AG04450 (cell line): ENCODE measurements around the gene VAV1. TPM values are rescaled to one million over a fixed set of nuclear protein-coding genes. Genes with fewer than 3 reads are reported as not detected.

ENCODE experiments used
- CTCF ChIA-PET: fragments of 300-600, 350-600 bp; formaldehyde crosslinking; extraction: SDS; loops from one replicate; lab custom pipeline; 2022; ENCODE audit warnings: antibody characterized with exemption, inconsistent platforms; lab: Charles Lee
- POLR2A ChIA-PET: fragments of 350-600 bp; formaldehyde crosslinking; extraction: SDS; loops from one replicate; lab custom pipeline; 2021; ENCODE audit warnings: antibody characterized with exemption, inconsistent platforms; lab: Yijun Ruan, JAX
- DNase-seq: peaks from one replicate; pipeline ENCODE4 v3.0.0-alpha.2; 2011; ENCODE audit warnings: low read depth, low spot score
- H3K27ac ChIP-seq: one replicate; pipeline ENCODE4 v1.5.1; 2012; ENCODE audit warnings: low read depth, low read length, control low read depth
- H3K27me3 ChIP-seq: one replicate; pipeline ENCODE4 v1.6.0; 2012; ENCODE audit warnings: low read length; ENCODE audit not compliant: control insufficient read depth, insufficient read depth
- H3K4me3 ChIP-seq: 2 replicates; pipeline ENCODE4 v1.5.1; 2011; ENCODE audit warnings: mild to moderate bottlenecking, low read depth, low read length, control low read depth
- H3K9me3 ChIP-seq: 2 replicates; pipeline ENCODE4 v1.5.1; 2012; ENCODE audit warnings: low read length; ENCODE audit not compliant: control insufficient read depth, insufficient read depth
- CTCF ChIP-seq: IDR thresholded peaks from 2 replicates; pipeline ENCODE4 v1.5.1; 2011; ENCODE audit warnings: low read depth, low read length, control low read depth, inconsistent platforms
- polyA plus RNA-seq: library from polyadenylated mRNA; depleted of rRNA; stranded (reverse); fragments of >200 nt; gene quantifications from 2 replicates; pipeline ENCODE4 v1.2.3, GENCODE V29; 2011

The VAV1 gene
- polyA plus RNA-seq, 1 experiment: not detected

- Histone ChIP-seq H3K27ac (no peak overlapping the region), H3K9me3 (peaks cover 4% of the 10 kb centered on the region; the same call in 1 of the 2 replicates), H3K4me3 (no peak overlapping the region), H3K27me3 (no peaks in the 10 kb centered on the region)
- no peak for TF ChIP-seq CTCF
- CTCF ChIA-PET: no interaction called here
- DNase-seq: no peak
- POLR2A ChIA-PET: no interaction called here
These were observed 4.9 kb downstream of the VAV1 start for GRCh38 chr19:6777434-6777833.

GRCh38 chr19:6778386-6778785, 5.9 kb downstream of the VAV1 start:
- no peak for TF ChIP-seq CTCF
- CTCF ChIA-PET: no interaction called here
- POLR2A ChIA-PET: no interaction called here

GRCh38 chr19:6779206-6779605, 6.7 kb downstream of the VAV1 start:
- CTCF ChIA-PET: no interaction called here
- POLR2A ChIA-PET: no interaction called here
- Histone ChIP-seq H3K4me3 (no peak overlapping the region), H3K27ac (no peak overlapping the region), H3K27me3 (no peaks in the 10 kb centered on the region), H3K9me3 (no peaks in the 10 kb centered on the region)
- no peak for DNase-seq
- no peak for TF ChIP-seq CTCF

More at GRCh38 chr19:6778386-6778785, 5.9 kb downstream of the VAV1 start:
- Histone ChIP-seq H3K27me3 (no peaks in the 10 kb centered on the region), H3K4me3 (no peak overlapping the region), H3K9me3 (no peaks in the 10 kb centered on the region; the same call in 1 of the 2 replicates), H3K27ac (no peak overlapping the region)
- DNase-seq: no peak

GRCh38 chr19:6787393-6787792, 14.9 kb downstream of the VAV1 start:
- ChIA-PET POLR2A (no interaction called here), CTCF (no interaction called here)
- Histone ChIP-seq H3K27ac (no peak overlapping the region), H3K9me3 (peaks cover 3% of the 10 kb centered on the region; the same call in 1 of the 2 replicates), H3K4me3 (no peak overlapping the region), H3K27me3 (no peaks in the 10 kb centered on the region)
- DNase-seq: no peak
- TF ChIP-seq CTCF: no peak

GRCh38 chr19:6788896-6789295, 16.4 kb downstream of the VAV1 start:
- no peak for DNase-seq
- Histone ChIP-seq H3K4me3 (no peak overlapping the region), H3K27ac (no peak overlapping the region), H3K9me3 (peaks cover 3% of the 10 kb centered on the region; the same call in 1 of the 2 replicates), H3K27me3 (no peaks in the 10 kb centered on the region)
- no peak for TF ChIP-seq CTCF
- POLR2A ChIA-PET: no interaction called here
- CTCF ChIA-PET: no interaction called here
